Stimulated activated CD4-positive, alpha-beta T cell treated with anti-CD3 and anti-CD28 coated beads, Interleukin-1b, Interleukin-23, amount 100 ng/mL, for 4 hours (primary cell): ENCODE data around the gene ALG11.
"Not testable (repeated sequence)": the region's sequence is repeated elsewhere in the genome, so short reads cannot be mapped to it uniquely, and the experiment has no call there.

Experiments
- DNase-seq, 2 donors: peaks; one replicate each; pipeline ENCODE4 v3.0.0-alpha.2; 2020; ENCODE audit warnings: low read depth in 2 of 2

The ALG11 gene, protein sequence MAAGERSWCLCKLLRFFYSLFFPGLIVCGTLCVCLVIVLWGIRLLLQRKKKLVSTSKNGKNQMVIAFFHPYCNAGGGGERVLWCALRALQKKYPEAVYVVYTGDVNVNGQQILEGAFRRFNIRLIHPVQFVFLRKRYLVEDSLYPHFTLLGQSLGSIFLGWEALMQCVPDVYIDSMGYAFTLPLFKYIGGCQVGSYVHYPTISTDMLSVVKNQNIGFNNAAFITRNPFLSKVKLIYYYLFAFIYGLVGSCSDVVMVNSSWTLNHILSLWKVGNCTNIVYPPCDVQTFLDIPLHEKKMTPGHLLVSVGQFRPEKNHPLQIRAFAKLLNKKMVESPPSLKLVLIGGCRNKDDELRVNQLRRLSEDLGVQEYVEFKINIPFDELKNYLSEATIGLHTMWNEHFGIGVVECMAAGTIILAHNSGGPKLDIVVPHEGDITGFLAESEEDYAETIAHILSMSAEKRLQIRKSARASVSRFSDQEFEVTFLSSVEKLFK

GRCh38 chr13:52011632-52012511 lies at the start of gene ALG11:
TSS of gene ALG11 (plus strand) at chr13:52012398. CDS start at chr13:52012419, 21 bp downstream.
- peak; percentile 99 to 100 for DNase-seq

- DNase-seq = no peak
Measured at GRCh38 chr13:51966186-51966585, 46.0 kb upstream of the ALG11 start.

- DNase-seq = no peak
Measured at GRCh38 chr13:51967482-51968446, 44.4 kb upstream of the ALG11 start.

GRCh38 chr13:51970349-51970748 lies 41.8 kb upstream of the ALG11 start:
- no peak for DNase-seq

DNA sequence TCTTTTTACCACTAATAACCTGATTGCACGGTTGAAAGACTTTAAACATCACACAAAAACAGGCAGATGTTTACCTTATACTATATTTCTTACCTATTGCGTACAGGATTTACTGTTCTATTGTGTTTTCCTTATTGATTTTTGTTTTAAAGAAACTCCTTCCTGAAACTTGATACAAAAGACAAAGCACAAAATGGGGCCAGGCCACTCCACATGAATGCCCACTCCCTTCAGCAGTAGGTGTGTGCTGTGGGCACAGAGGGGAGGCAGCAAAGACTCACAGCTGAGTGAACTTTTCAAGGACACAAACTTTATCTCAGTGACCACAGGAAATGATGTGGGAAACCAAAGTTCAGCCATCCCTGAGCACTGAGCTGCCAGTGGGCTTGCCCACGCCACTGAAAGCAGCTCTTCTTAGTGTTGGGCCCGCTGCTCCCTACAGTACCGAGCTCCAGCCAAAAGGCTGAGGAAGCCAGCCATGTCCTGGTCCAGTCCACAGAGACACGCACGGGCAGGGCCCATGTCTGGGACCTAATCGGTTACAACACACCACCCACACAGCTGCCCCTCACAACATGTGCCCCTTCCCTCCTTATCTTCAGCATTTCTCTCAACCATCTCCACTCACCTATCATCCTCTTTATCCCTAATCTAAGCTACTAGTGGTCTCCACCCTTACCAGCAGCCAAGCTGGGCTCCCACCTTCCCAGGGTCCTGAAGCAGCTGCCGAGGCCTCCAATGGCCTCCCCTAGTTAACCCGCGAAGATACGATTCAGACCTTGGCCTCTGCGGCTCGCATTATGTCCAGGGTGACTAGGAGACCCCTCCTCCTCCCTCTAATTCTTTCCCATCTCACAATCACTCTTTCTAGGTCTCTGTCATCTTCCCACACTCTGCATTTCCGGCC lies 40.4 kb upstream of the ALG11 start:
- DNase-seq = no peak

DNA sequence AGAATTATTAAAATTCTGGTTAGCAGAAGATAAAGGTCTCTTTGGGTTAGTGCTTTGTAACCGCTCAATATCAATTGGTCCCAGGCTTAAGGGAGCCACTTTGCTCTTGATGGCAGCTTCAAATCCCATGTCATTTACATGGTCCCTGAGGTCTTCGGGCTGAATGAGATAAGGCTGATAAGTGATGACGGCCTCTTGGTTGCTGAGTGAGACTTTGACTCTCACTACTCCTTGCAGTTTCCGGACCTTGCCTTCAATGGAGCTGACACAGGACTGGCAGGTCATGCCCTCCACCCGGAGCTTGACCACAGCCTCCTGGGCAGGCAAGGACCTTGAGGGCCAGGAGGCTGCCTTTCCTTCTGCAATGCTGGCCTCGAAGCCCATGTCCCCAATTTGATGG lies 37.7 kb upstream of the ALG11 start:
- DNase-seq = no peak

DNA sequence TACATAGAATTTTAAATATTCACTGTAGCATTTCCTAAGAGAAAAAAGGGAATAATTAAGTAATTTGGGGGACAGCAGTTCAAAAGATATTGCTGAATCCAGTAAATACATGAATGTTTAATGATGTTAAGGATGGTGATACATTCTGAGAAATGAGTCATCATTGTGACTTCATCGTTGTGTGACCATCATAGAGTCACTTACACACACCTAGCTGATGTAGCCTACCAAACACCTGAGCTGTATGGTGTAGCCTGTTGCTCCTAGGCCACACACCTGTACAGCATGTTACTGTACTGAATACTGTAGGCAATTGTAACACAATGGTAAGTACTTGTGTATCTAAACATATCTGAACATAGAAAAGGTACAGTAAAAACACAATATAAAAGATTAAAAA lies 35.8 kb upstream of the ALG11 start:
- DNase-seq = no peak

GRCh38 chr13:51976890-51977289 lies 35.3 kb upstream of the ALG11 start:
- no peak for DNase-seq

- DNase-seq = no peak
Measured at GRCh38 chr13:51977625-51978024, 34.6 kb upstream of the ALG11 start.

DNA sequence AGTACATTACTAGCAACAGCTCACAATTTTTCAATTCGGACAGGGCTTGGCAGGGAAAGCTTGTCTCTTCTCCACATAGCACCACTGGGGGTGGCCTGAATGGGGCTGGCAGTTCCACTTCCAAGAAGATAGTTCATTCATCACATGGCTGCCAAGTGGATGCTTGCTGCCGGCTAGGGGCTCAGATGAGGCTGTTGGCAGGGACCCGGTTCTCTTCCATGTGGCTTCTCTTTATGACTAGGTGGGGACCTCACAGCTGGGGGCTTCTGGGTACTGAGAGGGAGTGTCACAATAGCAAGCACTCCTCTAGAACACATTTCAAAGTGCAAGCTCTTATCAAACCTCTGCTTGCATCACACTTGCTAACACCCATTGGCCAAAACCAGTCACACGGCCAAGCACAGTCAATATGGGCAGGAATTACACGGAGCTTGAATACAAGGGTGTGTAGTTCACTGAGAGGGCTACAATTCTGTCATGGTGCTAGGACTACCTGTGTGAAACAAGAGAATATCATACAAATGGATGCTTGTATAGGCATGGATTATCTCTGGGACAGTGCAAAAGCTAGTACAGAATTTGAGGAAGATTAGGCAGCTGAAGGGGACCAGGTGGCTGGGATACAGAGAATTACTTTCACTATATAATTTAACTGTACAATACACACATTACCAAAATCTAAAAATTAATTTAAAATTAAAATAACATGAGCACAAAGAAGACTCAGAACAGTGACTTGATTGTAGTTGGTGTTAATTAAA lies 33.2 kb upstream of the ALG11 start:
- DNase-seq = no peak

DNA sequence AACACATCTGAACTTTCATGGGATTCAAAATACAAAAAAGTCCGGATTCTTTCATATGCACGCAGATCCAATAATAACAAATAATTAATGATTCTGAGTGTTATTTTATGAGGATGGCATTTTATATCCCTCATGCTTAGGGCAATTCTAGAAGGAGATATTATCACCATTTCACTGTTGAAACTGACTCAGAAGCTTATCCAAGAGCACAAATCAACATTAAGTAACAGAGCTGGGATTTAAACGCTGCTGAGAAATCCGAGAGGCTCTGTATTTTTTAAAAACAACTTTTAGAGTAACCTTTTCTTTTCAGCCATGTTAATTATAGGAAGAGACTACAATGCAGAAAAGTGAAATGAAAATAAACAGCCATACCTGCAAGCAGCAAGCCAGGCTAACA lies 31.3 kb upstream of the ALG11 start:
- no peak for DNase-seq

DNA sequence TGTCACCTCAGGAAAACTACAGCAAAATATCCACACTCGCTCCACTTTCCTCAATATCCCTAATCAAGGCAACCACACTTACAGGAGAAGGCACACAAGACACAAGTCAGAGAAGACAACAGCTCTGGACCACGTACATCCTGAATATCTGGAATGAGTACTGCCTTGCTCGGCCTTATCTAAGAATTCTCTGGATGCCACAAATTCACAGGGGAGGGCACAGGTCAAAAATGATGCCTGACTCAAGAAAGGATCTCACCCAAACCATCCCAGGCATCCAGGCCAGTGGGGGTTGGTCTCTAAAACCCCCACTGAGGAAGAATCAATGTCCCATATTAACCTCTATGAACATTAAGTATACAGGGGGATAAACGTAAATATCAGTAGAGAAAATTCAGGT lies 30.8 kb upstream of the ALG11 start:
- no peak for DNase-seq

GRCh38 chr13:51983292-51983691 lies 28.9 kb upstream of the ALG11 start:
- DNase-seq = not testable (repeated sequence)

DNA sequence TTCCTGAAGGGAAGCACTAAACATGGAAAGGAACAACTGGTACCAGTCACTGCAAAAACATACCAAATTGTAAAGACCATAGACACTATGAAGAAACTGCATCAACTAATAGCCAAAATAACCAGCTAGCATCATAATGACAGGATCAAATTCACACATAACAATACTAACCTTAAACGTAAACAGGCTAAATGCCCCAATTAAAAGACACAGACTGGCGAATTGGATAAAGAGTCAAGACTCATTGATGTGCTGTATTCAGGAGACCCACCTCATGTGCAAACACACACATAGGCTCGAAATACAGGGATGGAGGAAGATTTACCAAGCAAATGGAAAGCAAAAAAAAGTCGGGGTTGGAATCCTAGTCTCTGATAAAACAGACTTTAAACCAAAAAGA lies 27.3 kb upstream of the ALG11 start:
- DNase-seq = not testable (repeated sequence)

DNA sequence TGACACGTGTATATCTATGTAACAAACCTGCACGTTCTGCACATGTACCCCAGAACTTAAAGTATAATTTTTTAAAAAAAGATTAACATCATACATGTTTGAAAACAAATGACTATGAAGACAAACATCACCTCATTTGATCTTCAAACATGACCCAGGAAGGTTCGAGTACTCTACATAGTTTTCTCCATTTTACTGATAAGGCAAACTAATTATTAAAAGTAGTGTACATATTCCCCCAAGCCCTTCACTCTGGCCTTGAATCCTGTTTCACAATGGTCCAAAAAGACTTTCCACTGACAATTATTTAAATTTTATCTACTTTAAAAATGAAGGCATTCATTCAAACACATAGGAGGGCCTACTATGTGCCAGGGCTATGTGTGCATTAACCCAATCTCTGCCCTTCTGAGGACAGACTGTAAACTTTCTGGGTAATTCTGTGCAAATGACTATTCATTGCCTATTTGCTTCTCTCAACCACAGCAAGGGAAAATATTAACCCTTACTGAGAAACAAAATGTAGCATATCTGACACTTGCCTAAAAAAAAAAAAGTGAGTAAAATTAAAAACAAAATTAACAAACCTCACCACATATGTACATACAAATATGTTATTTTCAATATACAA lies 23.1 kb upstream of the ALG11 start:
- no peak for DNase-seq

DNA sequence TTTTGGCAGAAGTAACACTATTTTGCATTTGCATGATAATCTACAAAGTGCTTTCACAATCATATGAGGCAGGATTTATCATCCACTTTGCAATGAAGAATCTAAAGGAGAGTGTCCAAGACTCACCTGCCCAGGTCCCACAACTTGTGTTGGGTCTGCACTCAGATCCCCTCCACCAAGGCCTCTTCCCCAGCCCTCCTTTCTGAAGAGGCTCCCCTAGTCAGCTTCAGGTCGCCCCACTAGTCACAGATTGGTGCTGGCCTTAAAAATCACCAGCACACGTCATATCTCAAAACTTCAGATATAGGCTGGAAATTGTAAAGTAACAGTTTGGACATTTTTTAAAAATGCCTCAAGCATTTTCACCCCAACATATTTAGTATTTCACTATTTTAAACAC lies 18.5 kb upstream of the ALG11 start:
- DNase-seq = no peak

- DNase-seq = no peak
Measured at GRCh38 chr13:51995677-51996551, 16.3 kb upstream of the ALG11 start.

GRCh38 chr13:51996641-51997040 lies 15.6 kb upstream of the ALG11 start:
- no peak for DNase-seq
